NCI-H82 treated with DMSO at 0.1 percent for 48 hours (cell line): ENCODE data around the gene TSHZ2.

Experiments
- DNase-seq: peaks from one replicate; lab custom pipeline; 2025; ENCODE audit not compliant: unreplicated experiment; lab: John Stamatoyannopoulos, UW

The TSHZ2 gene

DNA sequence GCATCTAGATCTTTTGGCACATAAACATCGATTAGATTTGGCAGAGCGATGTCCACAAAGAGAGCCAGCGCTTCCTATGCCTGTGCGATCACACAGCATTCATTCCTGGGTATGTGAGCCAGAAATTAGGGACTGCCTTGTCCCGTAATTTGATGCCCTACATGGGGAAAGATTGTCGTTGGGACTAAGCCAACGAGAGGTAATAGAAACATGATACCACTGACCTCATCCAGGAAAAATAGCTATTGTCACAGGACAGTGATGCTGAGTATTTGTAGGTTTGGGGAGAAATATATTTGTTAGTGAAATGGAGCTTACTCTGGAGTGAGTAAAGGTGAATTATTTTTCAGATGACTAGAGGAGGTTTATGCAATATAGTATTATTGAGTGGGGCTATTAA lies 154.0 kb downstream of the TSHZ2 start:
- DNase-seq: no peak

DNA sequence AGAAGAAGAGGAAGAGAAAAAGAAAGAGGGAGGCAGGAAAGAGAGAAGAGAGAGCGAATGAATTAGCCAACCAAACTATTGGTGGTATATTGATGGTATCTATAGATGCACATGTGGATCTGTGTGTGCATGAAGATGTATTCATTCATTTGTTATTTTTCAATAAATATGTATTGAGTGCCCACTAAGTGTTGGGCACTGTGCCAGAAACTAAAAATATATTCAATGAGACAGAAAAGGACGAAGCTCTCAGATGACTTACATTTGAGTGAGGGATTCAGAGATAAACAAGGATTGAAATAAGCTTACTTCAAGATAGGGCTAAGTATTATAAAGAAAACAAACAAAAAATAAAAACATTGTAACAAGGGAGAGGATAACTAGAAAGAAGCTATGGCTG lies 154.9 kb downstream of the TSHZ2 start:
- DNase-seq: no peak

- no peak for DNase-seq
Observed at GRCh38 chr20:53128004-53128403, 155.8 kb downstream of the TSHZ2 start.

- no peak for DNase-seq
Observed at GRCh38 chr20:53129563-53129962, 157.4 kb downstream of the TSHZ2 start.

DNA sequence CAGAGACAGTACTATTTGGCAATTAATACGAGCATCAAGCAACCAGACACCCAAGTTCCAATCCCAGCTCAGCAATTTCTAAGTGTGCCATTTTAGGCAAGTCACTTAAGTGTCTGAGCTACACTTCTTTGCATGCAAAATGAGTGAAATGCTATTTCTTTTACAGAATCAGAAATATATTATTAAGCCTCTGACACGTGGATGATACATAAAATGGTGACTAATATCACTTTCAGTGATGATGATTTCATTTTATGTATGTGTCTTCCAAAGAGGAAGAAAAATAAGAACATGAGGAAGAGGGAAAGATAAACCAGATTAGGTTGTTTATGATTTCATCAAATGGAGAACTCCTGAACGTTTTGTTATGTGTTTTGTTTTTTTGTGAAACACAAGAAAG lies 158.6 kb downstream of the TSHZ2 start:
- DNase-seq: no peak

DNA sequence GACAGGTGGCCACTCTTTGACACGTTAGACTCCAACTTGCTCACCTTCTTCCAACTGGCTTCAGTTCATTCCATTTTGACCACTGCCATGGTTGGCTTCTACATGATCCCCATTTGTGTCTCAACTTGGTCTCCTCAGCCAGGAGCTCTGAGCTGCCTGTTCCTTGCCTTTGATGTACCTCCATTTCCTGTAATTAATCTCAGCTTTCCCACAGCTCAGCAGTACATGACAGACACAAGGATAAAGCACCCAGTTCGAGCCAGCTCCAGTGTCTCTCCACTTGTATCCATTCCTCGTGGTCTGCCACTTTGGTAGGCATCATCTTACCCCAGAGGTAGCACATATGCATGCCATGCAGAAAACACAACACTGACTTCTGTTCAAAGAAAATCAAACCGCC lies 161.0 kb downstream of the TSHZ2 start:
- DNase-seq: no peak

GRCh38 chr20:53133628-53134027 lies 161.5 kb downstream of the TSHZ2 start:
- no peak for DNase-seq

DNA sequence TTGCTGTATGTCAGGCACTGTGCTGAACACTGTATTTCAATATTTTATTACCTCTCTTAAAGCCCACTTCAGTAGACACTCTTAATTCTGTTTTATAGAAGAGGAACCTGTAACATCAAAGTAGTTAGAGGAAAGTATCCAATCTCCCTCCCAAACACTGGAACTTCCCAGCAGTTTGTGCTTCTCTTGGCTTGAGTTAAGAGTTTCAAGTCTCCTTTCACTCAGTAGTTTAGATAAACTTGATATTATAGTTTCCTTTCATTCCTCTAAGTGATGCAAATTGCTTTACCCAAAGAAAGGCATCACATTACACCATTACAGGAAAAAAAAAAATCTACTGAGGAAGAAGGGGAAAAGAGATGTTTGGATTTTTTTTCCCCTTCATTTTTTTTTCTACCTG lies 164.3 kb downstream of the TSHZ2 start:
- DNase-seq: no peak

- no peak for DNase-seq
Observed at GRCh38 chr20:53138454-53139262, 166.5 kb downstream of the TSHZ2 start.

DNA sequence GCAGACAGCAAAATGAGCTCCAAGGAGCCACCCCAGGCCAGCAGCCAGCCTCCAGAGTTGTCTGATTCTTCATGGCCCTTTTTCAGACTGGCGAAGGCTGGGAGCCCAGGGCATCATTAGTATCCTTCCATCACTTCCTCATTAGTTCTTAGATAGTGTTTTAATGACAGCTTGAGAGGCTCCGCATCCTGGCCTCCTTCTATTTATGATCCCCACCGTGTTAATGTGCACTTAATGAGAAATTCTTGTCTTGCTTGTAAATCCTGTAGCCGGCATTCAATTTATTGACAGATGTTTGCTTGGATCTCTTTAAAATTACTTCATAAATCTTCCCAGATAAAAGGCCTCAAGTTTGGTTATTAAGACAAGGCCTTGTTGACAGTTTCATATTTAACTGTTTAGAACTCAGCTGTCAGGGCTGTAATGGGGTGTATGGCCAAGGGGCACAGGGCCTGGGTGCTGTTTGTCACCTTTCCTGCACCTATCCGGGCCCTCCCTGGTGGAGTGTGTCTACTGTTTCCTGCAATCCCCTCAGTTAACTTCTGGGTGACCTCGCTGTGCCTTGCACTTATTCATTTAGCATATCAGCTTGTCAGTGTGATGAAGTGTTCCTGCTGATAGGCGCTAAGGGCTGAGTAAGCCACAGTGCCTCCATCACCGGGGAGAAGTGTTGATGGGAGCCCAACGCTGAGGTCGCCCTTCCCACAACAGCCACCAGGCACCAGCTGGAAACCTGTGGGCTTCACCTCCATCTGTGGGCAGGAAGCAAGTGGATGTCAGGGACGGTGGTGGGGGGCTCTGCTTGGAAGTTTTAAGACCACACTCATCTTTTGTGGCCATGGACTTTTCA lies 169.3 kb downstream of the TSHZ2 start:
- DNase-seq: no peak

DNA sequence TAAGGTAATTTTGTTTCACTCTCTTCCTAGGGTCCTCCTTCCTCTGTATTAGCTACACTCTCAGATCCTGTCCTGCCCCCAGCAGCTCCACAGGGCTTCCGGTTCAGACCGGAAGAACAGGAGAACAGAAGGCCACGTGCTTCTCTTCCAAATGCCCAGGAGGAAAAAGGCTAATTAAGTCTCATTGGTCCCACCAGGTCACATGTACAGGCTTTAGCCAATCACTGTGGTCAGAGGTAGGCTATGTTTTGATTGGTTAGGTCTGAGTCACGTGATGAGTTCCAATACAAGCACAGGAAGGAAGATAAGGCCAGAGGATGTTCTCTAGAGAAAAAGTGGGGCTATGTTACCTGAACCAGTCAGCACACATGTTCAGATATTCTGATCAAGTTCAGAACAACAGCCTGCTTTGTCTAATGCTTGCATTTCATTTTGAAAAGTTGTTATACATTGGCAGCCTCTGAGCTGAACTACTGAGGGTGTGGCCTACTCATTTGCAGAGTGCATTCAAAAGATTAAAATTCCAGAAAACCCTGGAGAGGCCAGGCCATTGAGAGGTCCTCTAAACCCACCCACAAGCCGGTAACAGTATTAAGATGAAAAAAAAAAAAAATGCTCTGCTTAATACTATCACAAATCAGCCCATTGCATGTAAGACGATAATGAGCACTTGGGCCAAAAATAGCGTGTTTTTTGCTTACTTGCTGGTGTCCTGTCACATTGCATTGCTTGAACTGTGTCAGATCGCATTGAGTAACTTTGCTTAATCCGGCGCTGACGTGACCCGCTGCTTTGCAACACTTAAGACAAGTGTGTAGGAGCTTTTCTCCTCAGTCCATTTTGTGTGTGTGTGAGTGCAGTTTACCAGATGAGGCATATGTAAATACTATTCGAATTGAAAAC lies 170.3 kb downstream of the TSHZ2 start:
- peak; percentile 15 for DNase-seq

- DNase-seq: no peak
Observed at GRCh38 chr20:53146201-53146891, 174.2 kb downstream of the TSHZ2 start.

DNA sequence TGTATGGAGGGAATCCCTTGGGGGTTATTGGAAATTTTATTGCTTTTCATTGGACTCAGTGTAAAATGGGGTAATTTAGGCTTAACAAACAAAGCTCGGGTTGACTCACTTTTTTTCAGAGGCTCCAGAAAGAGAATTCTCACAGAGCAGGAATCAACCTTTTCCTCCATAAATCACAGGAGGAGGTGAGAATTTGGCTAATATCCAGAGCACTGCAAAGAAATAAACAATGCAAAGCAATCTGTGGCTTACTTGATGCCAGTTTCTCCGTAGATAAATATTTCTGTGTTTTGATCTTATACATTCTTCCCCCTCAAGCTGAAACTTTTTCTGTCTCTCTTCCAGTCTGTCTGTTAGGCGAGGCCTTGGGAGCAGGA lies 176.6 kb downstream of the TSHZ2 start:
- no peak for DNase-seq

DNA sequence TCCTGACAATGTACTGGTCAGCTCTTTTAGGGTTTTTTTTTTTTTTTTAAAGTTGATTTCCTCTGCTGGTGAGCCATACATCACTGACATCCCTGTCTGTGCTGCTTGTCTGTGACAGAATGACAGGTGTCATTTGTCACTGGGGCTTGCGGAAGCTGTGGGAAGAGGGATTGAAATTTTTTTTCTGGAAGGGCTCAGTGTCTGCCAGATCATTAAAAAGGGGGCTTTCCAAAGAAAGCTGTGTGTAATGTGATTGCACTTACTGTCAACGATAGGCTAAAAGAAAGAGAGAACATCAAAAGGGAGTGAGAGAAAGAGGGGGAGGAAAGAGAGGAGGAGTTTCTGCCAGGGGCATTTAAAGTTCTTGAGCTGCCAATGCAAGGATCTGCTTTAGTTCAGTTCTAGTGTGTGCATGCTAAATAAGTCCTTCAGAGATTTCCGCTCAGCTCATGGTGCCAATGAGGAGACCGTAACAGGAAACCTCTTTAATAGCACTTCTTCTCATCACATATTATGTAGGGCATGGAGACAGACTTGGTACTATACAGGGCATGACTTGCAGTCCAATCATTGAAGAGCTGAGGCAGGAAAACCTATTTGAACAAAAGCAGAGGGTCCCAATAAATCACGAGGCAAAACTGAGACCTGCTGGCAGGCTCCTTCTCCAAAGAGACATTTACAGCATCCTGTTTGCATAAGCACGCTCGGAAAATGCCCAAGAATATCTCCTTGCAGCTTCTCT lies 177.2 kb downstream of the TSHZ2 start:
- DNase-seq: peak; percentile 29

DNA sequence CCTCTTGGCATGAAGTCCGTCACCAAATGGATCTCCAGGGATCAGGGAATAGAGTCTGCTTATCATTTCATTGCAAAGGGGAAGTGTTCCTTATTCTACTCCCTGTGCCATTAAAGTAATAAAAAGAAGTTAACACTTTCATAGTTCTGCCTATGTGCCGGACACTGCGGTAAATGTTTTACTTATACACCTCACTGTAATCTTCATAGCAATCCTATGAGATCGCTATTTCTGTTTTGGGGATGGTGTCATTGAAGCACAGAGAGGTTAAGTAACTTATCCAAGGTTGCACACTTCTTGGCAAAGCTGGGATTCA lies 177.7 kb downstream of the TSHZ2 start:
- no peak for DNase-seq

DNA sequence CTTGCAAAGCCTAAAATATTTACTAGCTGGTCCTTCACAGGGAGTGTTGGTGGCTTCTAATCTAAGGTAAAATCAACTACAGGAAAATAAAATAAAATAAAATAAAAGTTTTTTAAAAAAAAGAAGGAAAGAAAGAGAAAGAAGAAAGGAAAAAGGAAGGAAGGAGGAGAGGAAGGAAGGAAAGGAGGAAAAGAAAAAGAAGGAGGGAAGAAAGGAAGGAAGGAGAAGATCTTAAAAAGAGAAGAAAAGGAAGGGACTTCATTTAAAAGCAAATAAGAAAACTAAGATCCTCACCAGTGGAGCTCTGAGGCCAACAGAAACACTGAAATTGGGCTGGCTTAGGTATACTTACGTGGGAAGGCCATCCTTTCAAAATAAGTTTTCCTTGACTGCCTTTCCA lies 178.4 kb downstream of the TSHZ2 start:
- DNase-seq: no peak

DNA sequence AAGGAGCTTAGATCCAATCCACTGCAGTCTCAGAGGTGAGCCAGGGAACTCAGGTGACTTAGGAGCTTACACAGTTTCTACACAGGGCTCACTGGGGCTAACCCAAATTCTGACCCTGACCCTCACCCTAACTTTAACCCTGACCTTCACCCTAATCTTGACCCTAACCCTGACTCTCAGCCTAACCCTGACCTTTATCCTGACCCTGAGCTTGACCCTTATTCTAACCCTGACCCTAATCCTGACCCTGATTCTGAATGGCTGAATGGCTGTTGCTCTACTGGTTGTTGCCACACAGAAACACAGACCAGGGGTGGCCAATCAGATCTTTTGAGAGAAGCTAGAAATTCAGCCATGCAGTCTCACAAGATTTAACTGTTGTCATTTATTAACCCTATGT lies 180.1 kb downstream of the TSHZ2 start:
- no peak for DNase-seq

GRCh38 chr20:53154540-53154939 lies 182.4 kb downstream of the TSHZ2 start:
- no peak for DNase-seq

GRCh38 chr20:53157443-53158408 lies 185.6 kb downstream of the TSHZ2 start:
- peak; percentile 36 for DNase-seq
